GM11168 (cell line): ENCODE results near the gene KSR2.
"Not testable (repeated sequence)": the region's sequence is repeated elsewhere in the genome, so short reads cannot be mapped to it uniquely, and the experiment has no call there.

Source experiments
- in situ Hi-C: fragments of 300-500 bp; cut with MboI; formaldehyde crosslinking; loops from one replicate; pipeline ENCODE4 v1.12.0; 2022; ENCODE audit warnings: low sequenced_read_pairs; ENCODE audit not compliant: unreplicated experiment

The KSR2 gene

GRCh38 chr12:117671734-117672133 is 297.1 kb downstream of the KSR2 start:
- in situ Hi-C loops: no loop called here

GRCh38 chr12:117664169-117664568 is 304.6 kb downstream of the KSR2 start:
- in situ Hi-C loops: no loop called here

GRCh38 chr12:117662620-117663395 is 306.0 kb downstream of the KSR2 start:
- in situ Hi-C loops: no loop called here

GRCh38 chr12:117662220-117662619 is 306.6 kb downstream of the KSR2 start:
- in situ Hi-C loops: no loop called here

- in situ Hi-C loops: no loop called here
Observed at GRCh38 chr12:117661471-117661870, 307.3 kb downstream of the KSR2 start.

- in situ Hi-C loops: no loop called here
Observed at GRCh38 chr12:117660896-117661295, 307.9 kb downstream of the KSR2 start.

- in situ Hi-C loops: no loop called here
Observed at GRCh38 chr12:117658226-117658625, 310.6 kb downstream of the KSR2 start.

DNA sequence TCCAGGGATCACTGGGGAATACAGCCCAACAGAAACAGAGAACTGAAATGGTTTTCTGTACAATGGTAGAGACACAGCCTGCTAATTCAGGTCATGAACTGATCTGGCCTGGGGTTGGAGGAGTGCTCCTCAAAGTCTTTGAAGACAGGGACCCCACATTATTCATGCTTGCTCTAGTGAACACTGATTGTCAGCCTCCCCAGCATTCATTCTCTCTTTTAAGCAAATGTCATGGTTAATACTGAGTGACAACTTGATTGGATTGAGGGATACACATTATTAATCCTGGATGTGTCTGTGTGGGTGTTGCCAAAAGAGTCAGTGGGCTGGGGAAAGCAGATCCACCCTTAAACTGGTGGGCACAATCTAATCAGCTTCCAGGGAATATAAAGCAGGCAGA is 319.0 kb downstream of the KSR2 start:
- in situ Hi-C loops: no loop called here

- in situ Hi-C loops: no loop called here
Observed at GRCh38 chr12:117646520-117646919, 322.3 kb downstream of the KSR2 start.

DNA sequence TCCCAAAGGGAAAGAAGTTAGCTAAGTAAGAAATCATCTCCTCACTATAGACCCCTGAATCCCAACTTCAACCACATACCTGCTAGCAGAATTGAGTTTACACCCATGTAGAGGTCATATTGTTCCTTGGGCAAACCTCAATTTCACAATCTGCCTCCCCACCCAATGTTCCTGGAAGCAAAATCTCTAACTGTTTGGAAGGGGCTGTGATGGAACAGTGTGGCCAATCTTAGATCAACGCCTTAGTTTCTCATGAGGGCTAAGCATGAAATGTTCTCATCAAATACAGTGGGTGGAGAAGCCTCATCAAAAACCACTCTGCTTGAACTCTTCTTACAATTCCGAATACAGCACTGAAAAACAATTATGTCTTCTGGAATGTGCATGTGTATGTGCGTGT is 323.3 kb downstream of the KSR2 start:
- in situ Hi-C loops: no loop called here

GRCh38 chr12:117643971-117644370 is 324.8 kb downstream of the KSR2 start:
- in situ Hi-C loops: no loop called here

GRCh38 chr12:117641885-117642284 is 326.9 kb downstream of the KSR2 start:
- in situ Hi-C loops: no loop called here

DNA sequence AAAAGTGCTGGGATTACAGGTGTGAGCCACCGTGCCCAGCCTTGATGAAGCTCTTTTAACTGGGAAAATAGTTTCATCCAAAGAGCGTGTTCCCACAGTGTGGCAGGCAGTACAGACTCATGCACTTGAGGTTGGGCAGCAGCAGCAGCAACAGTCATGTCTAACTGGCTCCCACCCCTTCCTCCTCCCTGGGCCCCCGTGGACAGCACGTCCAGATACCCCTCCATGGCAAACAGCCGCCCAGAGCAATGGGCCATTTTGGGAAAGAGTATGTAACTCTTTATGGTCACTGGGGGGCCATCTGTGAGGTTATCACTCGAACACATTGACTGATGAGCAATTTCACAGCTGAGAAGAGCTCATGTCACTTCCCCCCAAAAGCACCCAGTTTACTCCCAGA is 328.3 kb downstream of the KSR2 start:
- in situ Hi-C loops: no loop called here

DNA sequence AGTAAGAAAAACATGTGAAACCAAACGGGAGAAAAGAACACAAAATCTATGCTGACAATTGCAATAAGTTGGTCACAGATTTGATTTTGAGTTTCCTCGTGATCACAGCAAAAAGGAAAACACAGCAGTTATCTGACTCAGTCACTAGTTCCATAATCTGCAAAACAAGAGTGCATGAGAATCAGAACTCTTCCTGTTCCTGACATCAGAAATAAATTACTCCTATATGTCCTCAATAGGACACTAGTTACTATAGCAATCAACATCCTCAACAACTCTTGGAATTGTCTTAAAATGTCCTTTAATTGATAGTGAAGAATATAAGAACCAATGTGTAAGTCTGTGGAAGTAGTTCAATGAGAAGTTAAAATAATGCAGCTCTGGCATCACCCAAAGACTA is 339.3 kb downstream of the KSR2 start:
- in situ Hi-C loops: no loop called here

- in situ Hi-C loops: not testable (repeated sequence)
Observed at GRCh38 chr12:117628711-117629110, 340.1 kb downstream of the KSR2 start.

- in situ Hi-C loops: no loop called here
Observed at GRCh38 chr12:117622741-117623140, 346.0 kb downstream of the KSR2 start.

DNA sequence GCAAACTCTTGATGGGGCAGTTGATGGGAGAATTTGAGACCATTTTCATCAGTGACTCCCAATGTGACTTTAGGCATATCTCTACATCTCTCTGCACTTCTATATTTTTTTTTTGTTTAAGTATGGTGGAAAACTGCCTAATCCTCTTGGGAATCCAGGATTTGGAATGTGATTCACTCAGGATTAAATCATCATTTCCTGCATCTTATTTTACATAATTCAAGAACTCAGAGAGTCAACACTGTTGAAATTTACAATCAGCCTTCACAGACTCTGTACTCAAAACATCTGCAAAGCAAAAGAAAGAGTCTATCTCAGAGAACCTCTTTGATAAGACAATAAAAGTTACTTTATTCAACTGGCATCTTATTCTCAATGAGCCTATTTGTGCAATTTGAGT is 346.7 kb downstream of the KSR2 start:
- in situ Hi-C loops: no loop called here

DNA sequence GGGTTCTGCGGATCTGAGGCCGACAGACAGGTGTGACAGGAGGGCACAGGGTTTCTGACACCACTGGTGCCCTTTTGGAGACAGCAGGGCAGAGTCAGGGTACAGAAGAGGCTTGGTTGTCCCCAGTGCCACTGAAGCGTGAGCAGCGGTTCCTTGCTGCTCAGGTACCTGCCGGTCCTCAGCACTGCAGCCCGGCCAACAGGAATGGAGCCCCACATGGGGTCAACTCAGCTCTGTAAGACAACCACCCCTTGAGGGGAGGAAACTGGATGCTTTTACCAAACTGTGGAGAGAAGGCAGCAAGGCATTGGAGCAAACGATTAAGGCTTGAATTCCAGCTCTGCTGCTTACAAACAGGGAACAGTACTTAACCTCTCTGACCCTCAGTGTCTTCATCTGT is 361.0 kb downstream of the KSR2 start:
- in situ Hi-C loops: no loop called here

GRCh38 chr12:117606945-117607344 is 361.8 kb downstream of the KSR2 start:
- in situ Hi-C loops: no loop called here

GRCh38 chr12:117606024-117606423 is 362.8 kb downstream of the KSR2 start:
- in situ Hi-C loops: no loop called here

DNA sequence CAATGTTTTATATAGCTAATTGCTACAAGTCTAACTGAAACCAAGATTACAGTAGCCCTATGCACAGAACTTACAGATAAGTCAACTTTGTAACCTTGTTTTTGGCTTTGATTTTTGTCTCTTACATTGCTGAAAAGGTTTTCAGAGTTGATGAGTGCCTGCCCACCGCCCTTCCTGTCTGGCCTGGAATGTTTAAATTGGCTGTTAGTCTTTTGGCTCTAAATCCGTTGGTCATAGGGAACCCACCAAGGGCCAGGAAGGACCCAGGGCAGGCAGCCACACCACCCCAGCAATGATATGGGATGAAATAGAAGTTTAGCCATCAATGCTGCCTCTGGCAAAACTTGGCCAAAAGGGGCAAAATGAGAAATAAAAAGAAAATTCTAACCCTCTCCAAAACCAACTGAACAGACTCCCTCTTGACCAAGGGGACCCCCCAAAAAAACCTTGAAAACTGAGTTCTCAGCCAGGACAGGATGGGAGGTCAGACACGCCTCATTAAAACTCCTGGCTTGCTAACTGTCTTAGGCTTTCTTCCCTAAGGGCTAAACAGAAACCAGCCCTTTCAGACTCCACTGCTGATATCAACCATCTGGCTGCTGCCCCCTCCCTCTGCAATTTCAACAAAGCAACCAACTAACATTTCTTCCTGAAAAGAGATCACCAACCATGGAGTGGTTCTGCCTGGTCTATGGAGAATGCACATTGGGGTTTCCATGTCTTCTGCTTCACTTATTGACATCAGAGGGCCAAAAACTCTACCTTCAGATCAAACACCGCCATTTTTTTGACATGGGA is 365.3 kb downstream of the KSR2 start:
- in situ Hi-C loops: no loop called here

GRCh38 chr12:117599849-117600248 is 368.9 kb downstream of the KSR2 start:
- in situ Hi-C loops: loop anchor here (25.0 kb wide), 1 partner anchor 363 kb away; no protein-coding TSS in a partner anchor
